H1 (cell line): Measurements from ENCODE around the gene SLC36A2. TPM values are rescaled to one million over a fixed set of nuclear protein-coding genes. Genes with fewer than 3 reads are reported as not detected.

Source experiments
- CTCF ChIA-PET: fragments of 300-600 bp; sonication (Branson Sonifier 250); formaldehyde crosslinking; loops from one replicate; lab custom pipeline; 2021; ENCODE audit not compliant: partially characterized antibody; lab: Charles Lee
- POLR2A ChIA-PET: fragments of 300-600 bp; sonication (Branson Sonifier 250); formaldehyde crosslinking; loops from one replicate; lab custom pipeline; 2021; ENCODE audit warnings: inconsistent platforms; ENCODE audit not compliant: partially characterized antibody; lab: Charles Lee
- DNase-seq, 2 experiments: peaks; one replicate each; pipeline versions ENCODE4 v3.0.0 to v3.0.0-alpha.2; 2010 to 2022; ENCODE audit warnings: low spot score in 2 of 2, low read depth in 1 of 2, mixed read lengths in 1 of 2
- FAIRE-seq: peaks from 2 replicates; lab custom pipeline; 2011; peaks lifted over from hg19 to GRCh38; lab: Jason Lieb, UNC
- H2AFZ ChIP-seq: 2 replicates; pipeline ENCODE4 v1.8.1; 2012; ENCODE audit warnings: low read length, inconsistent platforms
- H2AK5ac ChIP-seq: 2 replicates; pipeline ENCODE4 v1.6.1; 2013; ENCODE audit warnings: low read depth, low read length
- H2BK120ac ChIP-seq: replicated peaks from 2 replicates; pipeline ENCODE3; 2013; ENCODE audit warnings: low read depth, low read length, inconsistent platforms
- H2BK12ac ChIP-seq: 2 replicates; pipeline ENCODE4 v1.6.1; 2013; ENCODE audit warnings: low read depth, low read length
- H2BK15ac ChIP-seq: 2 replicates; pipeline ENCODE4 v1.6.1; 2013; ENCODE audit warnings: low read length
- H2BK20ac ChIP-seq: 2 replicates; pipeline ENCODE4 v1.6.1; 2013; ENCODE audit warnings: low read length
- H2BK5ac ChIP-seq: 2 replicates; pipeline ENCODE4 v1.6.1; 2013; ENCODE audit warnings: low read depth, low read length
- H3K14ac ChIP-seq: 2 replicates; pipeline ENCODE4 v1.6.1; 2013; ENCODE audit warnings: inconsistent platforms; ENCODE audit not compliant: insufficient read length
- H3K18ac ChIP-seq: 2 replicates; pipeline ENCODE4 v1.6.1; 2013; ENCODE audit warnings: low read length; ENCODE audit errors: extremely low read depth
- H3K23ac ChIP-seq: 2 replicates; pipeline ENCODE4 v1.6.1; 2013; ENCODE audit warnings: inconsistent platforms; ENCODE audit not compliant: insufficient read length
- H3K23me2 ChIP-seq: 2 replicates; pipeline ENCODE4 v1.6.1; 2013; ENCODE audit warnings: low read depth, low read length
- H3K27ac ChIP-seq: 2 replicates; pipeline ENCODE4 v1.6.1; 2011; ENCODE audit warnings: low read depth, low read length, inconsistent platforms
- H3K27me3 ChIP-seq, 4 experiments: replicated peaks in 1 of 4; 1 replicate in 1 of 4; 2 replicates in 3 of 4; pipeline versions ENCODE4 v1.6.1 to v1.8.1; 2011 to 2013; ENCODE audit warnings: low read length in 3 of 4, mild to moderate bottlenecking in 3 of 4, inconsistent platforms in 2 of 4, mixed read lengths in 2 of 4, moderate library complexity in 1 of 4; ENCODE audit not compliant: control insufficient read depth in 3 of 4, insufficient read depth in 3 of 4; ENCODE audit errors: extremely low read depth in 1 of 4
- H3K36me3 ChIP-seq, 4 experiments: 2 replicates each; pipeline versions ENCODE4 v1.6.1 to v1.8.1; 2011 to 2013; ENCODE audit warnings: mild to moderate bottlenecking in 4 of 4, low read length in 3 of 4, moderate library complexity in 2 of 4, control low read depth in 1 of 4, inconsistent platforms in 1 of 4; ENCODE audit not compliant: insufficient read depth in 4 of 4, control insufficient read depth in 2 of 4
- H3K4ac ChIP-seq: replicated peaks from 2 replicates; pipeline ENCODE3; 2013; ENCODE audit warnings: low read length, low read depth, mixed read lengths, inconsistent platforms; ENCODE audit not compliant: insufficient read length
- H3K4me1 ChIP-seq, 4 experiments: replicated peaks in 1 of 4; 1 replicate in 1 of 4; 2 replicates in 3 of 4; pipeline versions ENCODE4 v1.6.1 to v1.8.1; 2011 to 2013; ENCODE audit warnings: low read length in 3 of 4, inconsistent platforms in 2 of 4, mixed read lengths in 1 of 4; ENCODE audit not compliant: insufficient read depth in 4 of 4, control insufficient read depth in 3 of 4
- H3K4me2 ChIP-seq, 2 experiments: 2 replicates each; pipeline versions ENCODE4 v1.6.1 to v1.8.1; 2011 to 2013; ENCODE audit warnings: low read depth in 2 of 2, low read length in 2 of 2, control low read depth in 1 of 2, inconsistent platforms in 1 of 2, mild to moderate bottlenecking in 1 of 2; ENCODE audit not compliant: insufficient read depth in 1 of 2
- H3K4me3 ChIP-seq, 4 experiments: fragments of 200-600, 300-600 bp in 1 of 4; sonication (generic), shearing (Covaris generic), sonication (Bioruptor Twin) in 1 of 4; 2 replicates each; pipeline versions ENCODE4 v1.5.1 to v1.8.1; 2011 to 2016; ENCODE audit warnings: low read length in 4 of 4, low read depth in 3 of 4, control low read depth in 2 of 4, inconsistent platforms in 2 of 4, mild to moderate bottlenecking in 2 of 4, mixed read lengths in 1 of 4, moderate library complexity in 1 of 4; ENCODE audit not compliant: insufficient read depth in 2 of 4; ENCODE audit errors: extremely low read depth in 1 of 4
- H3K56ac ChIP-seq: replicated peaks from 2 replicates; pipeline ENCODE3; 2013; ENCODE audit warnings: low read depth, mild to moderate bottlenecking, mixed read lengths, low read length, inconsistent platforms; ENCODE audit not compliant: insufficient read length
- H3K79me1 ChIP-seq: 2 replicates; pipeline ENCODE4 v1.6.1; 2013; ENCODE audit warnings: low read depth, low read length, control low read depth
- H3K79me2 ChIP-seq, 2 experiments: 2 replicates each; pipeline versions ENCODE4 v1.6.1 to v1.8.1; 2012 to 2013; ENCODE audit warnings: low read length in 2 of 2, mild to moderate bottlenecking in 2 of 2, inconsistent platforms in 1 of 2; ENCODE audit not compliant: insufficient read depth in 2 of 2, control insufficient read depth in 1 of 2
- H3K9ac ChIP-seq, 4 experiments: replicated peaks in 1 of 4; 1 replicate in 1 of 4; 2 replicates in 3 of 4; pipeline versions ENCODE4 v1.6.1 to v1.8.1; 2011 to 2013; ENCODE audit warnings: low read depth in 3 of 4, low read length in 3 of 4, control low read depth in 2 of 4, mild to moderate bottlenecking in 2 of 4, moderate library complexity in 2 of 4, inconsistent platforms in 1 of 4; ENCODE audit errors: extremely low read depth in 1 of 4
- H3K9me3 ChIP-seq, 2 experiments: 2 replicates each; pipeline versions ENCODE4 v1.6.1 to v1.8.1; 2012 to 2013; ENCODE audit warnings: mild to moderate bottlenecking in 2 of 2, moderate library complexity in 2 of 2, control low read depth in 1 of 2, inconsistent platforms in 1 of 2, low read depth in 1 of 2, low read length in 1 of 2, mixed read lengths in 1 of 2; ENCODE audit not compliant: insufficient read depth in 2 of 2
- H4K20me1 ChIP-seq, 2 experiments: replicated peaks in 1 of 2; 2 replicates each; pipeline versions ENCODE3 to v1.8.1; 2011 to 2013; ENCODE audit warnings: inconsistent platforms in 2 of 2, low read length in 2 of 2, mild to moderate bottlenecking in 1 of 2; ENCODE audit not compliant: insufficient read depth in 2 of 2, control insufficient read depth in 1 of 2
- H4K5ac ChIP-seq: 2 replicates; pipeline ENCODE4 v1.6.1; 2013; ENCODE audit warnings: low read length, low read depth, mixed read lengths, inconsistent platforms; ENCODE audit not compliant: insufficient read length
- H4K8ac ChIP-seq: 2 replicates; pipeline ENCODE4 v1.8.0; 2013; ENCODE audit warnings: mild to moderate bottlenecking, moderate library complexity, low read length, inconsistent platforms; ENCODE audit not compliant: insufficient read depth; ENCODE audit errors: extremely low read depth
- H4K91ac ChIP-seq: replicated peaks from 2 replicates; pipeline ENCODE3; 2013; ENCODE audit warnings: low read length, mixed read lengths, inconsistent platforms; ENCODE audit not compliant: insufficient read length
- BRCA1 ChIP-seq: IDR thresholded peaks from 2 replicates; pipeline ENCODE4 v1.6.1; 2012; ENCODE audit warnings: low read depth, low read length, improper control_type of control experiment
- CHD1 ChIP-seq: IDR thresholded peaks from 2 replicates; pipeline ENCODE4 v1.6.1; 2012; ENCODE audit warnings: low read depth, low read length, improper control_type of control experiment
- CREB1 ChIP-seq: IDR thresholded peaks from 2 replicates; pipeline ENCODE4 v1.6.1; 2012; ENCODE audit warnings: inconsistent platforms
- CTBP2 ChIP-seq: IDR thresholded peaks from 2 replicates; pipeline ENCODE4 v1.7.0; 2011; ENCODE audit warnings: borderline replicate concordance, mild to moderate bottlenecking, moderate library complexity, mixed read lengths, low read length; ENCODE audit not compliant: insufficient read depth, insufficient read length
- E2F6 ChIP-seq: IDR thresholded peaks from 2 replicates; pipeline ENCODE4 v1.6.1; 2012; ENCODE audit warnings: inconsistent platforms
- FOSL1 ChIP-seq: IDR thresholded peaks from 2 replicates; pipeline ENCODE4 v1.6.1; 2011; ENCODE audit warnings: mild to moderate bottlenecking, low read depth, low read length, moderate library complexity; ENCODE audit not compliant: insufficient read depth
- HDAC6 ChIP-seq: IDR thresholded peaks from one replicate; pipeline ENCODE4 v1.7.1; 2012; ENCODE audit warnings: low read depth, mild to moderate bottlenecking, inconsistent platforms, low read length, moderate library complexity
- RAD21 ChIP-seq, 2 experiments: IDR thresholded peaks in 1 of 2; conservative IDR thresholded peaks in 1 of 2; 2 replicates each; pipeline ENCODE4 v1.6.1; 2011; ENCODE audit warnings: low read depth in 2 of 2, low read length in 2 of 2, improper control_type of control experiment in 1 of 2, inconsistent platforms in 1 of 2, mild to moderate bottlenecking in 1 of 2, moderate library complexity in 1 of 2
- RBBP5 ChIP-seq: IDR thresholded peaks from 2 replicates; pipeline ENCODE4 v1.7.1; 2012; ENCODE audit warnings: low read depth, mild to moderate bottlenecking, inconsistent platforms, low read length, moderate library complexity, borderline replicate concordance
- SUZ12 ChIP-seq: fragments of 200-600 bp; sonication (generic); IDR thresholded peaks from 2 replicates; pipeline ENCODE4 v1.6.1; 2012; ENCODE audit warnings: mild to moderate bottlenecking, inconsistent platforms, low read length, moderate library complexity, mixed read lengths
- TAF1 ChIP-seq: IDR thresholded peaks from 2 replicates; pipeline ENCODE4 v1.6.1; 2011; ENCODE audit warnings: mild to moderate bottlenecking, low read depth, low read length
- TAF7 ChIP-seq: optimal IDR thresholded peaks from 2 replicates; pipeline ENCODE3; 2011; ENCODE audit warnings: low read depth, mild to moderate bottlenecking, inconsistent platforms, low read length, moderate library complexity, borderline replicate concordance
- YY1 ChIP-seq: IDR thresholded peaks from 2 replicates; pipeline ENCODE4 v1.6.1; 2011; ENCODE audit warnings: low read depth, mild to moderate bottlenecking, low read length
- WGBS, 2 experiments: shearing (Covaris generic) in 1 of 2; methylation state at CpG; one replicate each; pipeline versions ENCODE4 v1.1.6 to v1.1.7; 2013 to 2015; ENCODE audit warnings: low lambda C conversion rate in 2 of 2, mixed read lengths in 2 of 2, inconsistent platforms in 1 of 2, low coverage in 1 of 2, missing lambda C conversion rate in 1 of 2; ENCODE audit not compliant: insufficient replicate concordance in 2 of 2, insufficient coverage in 1 of 2, insufficient read length in 1 of 2; ENCODE audit errors: extremely low coverage in 1 of 2, missing lambda C conversion rate in 1 of 2; 5-methylcytosine and 5-hydroxymethylcytosine counted together
- polyA plus RNA-seq, 7 experiments: library from polyadenylated mRNA; depleted of rRNA in 3 of 7; stranded (reverse) in 5 of 7; unstranded in 2 of 7; fragments of >200 nt in 5 of 7; fragments of 200-250 nt in 2 of 7; gene quantifications; 1 replicate in 5 of 7; 2 replicates in 1 of 7; 4 replicates in 1 of 7; pipeline versions ENCODE4 v1.2.1 to v1.2.3, GENCODE V29; 2011 to 2013; ENCODE audit warnings: missing spikeins in 2 of 7, mixed read lengths in 2 of 7
- total RNA-seq: library from RNA; stranded (reverse); fragmentation: NEBNext Ultra II Directional; extraction: Animal tissue kit (Norgen Biotek cat#: 25700); gene quantifications from 2 replicates; pipeline ENCODE4 v1.2.1, GENCODE V29; 2021

Gene SLC36A2
- total and polyA plus RNA-seq, 2 of the 8 experiments (the other 6 are each of a cell fraction or from before 2014, with no cell fraction given), result 0.30 TPM; not detected in 1

GRCh38 chr5:151320481-151320880, 26.9 kb downstream of the SLC36A2 start:
- no peaks in the 10 kb centered on the region; a peak in 1 of 7 replicates for H3K27me3 ChIP-seq
- H4K20me1 ChIP-seq, result no peaks in the 10 kb centered on the region
- H3K4me3 ChIP-seq, result no peak overlapping the region
- no peaks in the 10 kb centered on the region for H3K79me2 ChIP-seq
- no peak overlapping the region for H3K56ac ChIP-seq
- no peak overlapping the region for H3K14ac ChIP-seq
- H2BK15ac ChIP-seq, result no peak overlapping the region
- H4K91ac ChIP-seq, result no peak overlapping the region
- no peak overlapping the region for H3K23ac ChIP-seq
- no peak overlapping the region for H4K8ac ChIP-seq
- no peak overlapping the region for H3K27ac ChIP-seq
- no peak overlapping the region for H2BK5ac ChIP-seq
- H2AK5ac ChIP-seq, result no peak overlapping the region
- no peak overlapping the region for H2AFZ ChIP-seq
- no peaks in the 10 kb centered on the region for H3K23me2 ChIP-seq
- no peak overlapping the region for H3K4me2 ChIP-seq
- no peak overlapping the region for H2BK12ac ChIP-seq
- no peak overlapping the region for H3K4ac ChIP-seq
- FAIRE-seq, result no peak
- H4K5ac ChIP-seq, result no peak overlapping the region
- CTCF ChIA-PET, result interaction anchor here (1.2 to 4.7 kb wide), 3 partner anchors 18 to 275 kb away, joined by 4 to 27 read pairs (median 4); partner anchors contain the start of gene SLC36A3
- H3K36me3 ChIP-seq, result no peaks in the 10 kb centered on the region
- DNase-seq, result no peak
- no peak overlapping the region for H3K9ac ChIP-seq
- H2BK20ac ChIP-seq, result no peak overlapping the region
- 85% methylated on average over 4 of the region's 4 CpGs; no CpG with 5 or more reads in 1 of the 2 experiments for WGBS, 2 experiments
- H3K79me1 ChIP-seq, result no peaks in the 10 kb centered on the region
- H3K18ac ChIP-seq, result no peak overlapping the region
- POLR2A ChIA-PET, result no interaction called here
- peaks cover 0 to 2% (median 1%) of the 10 kb centered on the region in 4 experiments; a peak in 3 of 7 replicates for H3K4me1 ChIP-seq
- no peak overlapping the region for H2BK120ac ChIP-seq
- no peaks in the 10 kb centered on the region for H3K9me3 ChIP-seq
- TF ChIP-seq CTBP2, result no peak
- no peak for TF ChIP-seq BRCA1
- no peak for TF ChIP-seq SUZ12
- no peak for TF ChIP-seq RAD21 (IDR thresholded peaks at IDR 0.05 in 1 of 2, conservative IDR thresholded peaks at IDR 0.05 in 1 of 2; ENCODE audit: low read depth in 2 of 2, low read length in 2 of 2)
- TF ChIP-seq E2F6, result no peak
- no peak for TF ChIP-seq FOSL1
- no peak for TF ChIP-seq TAF7
- no peak for TF ChIP-seq TAF1
- TF ChIP-seq HDAC6, result no peak
- no peak for TF ChIP-seq CREB1
- no peak for TF ChIP-seq CHD1
- no peak for TF ChIP-seq YY1
- TF ChIP-seq RBBP5, result no peak
